ENCODE results near the gene ELOVL6. TPM values are rescaled to one million over a fixed set of nuclear protein-coding genes. Genes with fewer than 3 reads are reported as not detected.
"Not testable (repeated sequence)": the region's sequence is repeated elsewhere in the genome, so short reads cannot be mapped to it uniquely, and the experiment has no call there.

Gene ELOVL6
- total RNA-seq, 1 donor, result 3.8 TPM

DNA sequence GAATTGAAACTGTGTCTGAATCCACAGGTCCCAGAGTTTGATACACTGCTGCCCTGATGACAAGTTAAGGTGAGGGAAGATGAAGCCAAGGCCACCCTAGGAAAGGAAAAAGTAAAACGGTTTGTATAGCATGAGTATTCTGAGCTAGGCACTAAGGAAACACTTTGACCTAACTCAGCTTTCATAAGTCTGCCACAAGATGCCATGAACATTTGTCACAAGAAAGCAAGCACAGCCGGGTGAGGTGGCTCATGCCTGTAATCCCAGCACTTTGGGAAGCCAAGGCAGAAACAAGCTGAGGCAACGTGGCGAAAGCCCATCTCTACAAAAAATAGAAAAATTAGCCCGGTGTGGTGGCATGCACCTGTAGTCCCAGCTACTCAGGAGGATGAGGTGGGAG lies 34.2 kb downstream of the ELOVL6 start:
- no peak for DNase-seq (ENCODE audit: low read depth in 2 of 3, low spot score in 2 of 3)

DNA sequence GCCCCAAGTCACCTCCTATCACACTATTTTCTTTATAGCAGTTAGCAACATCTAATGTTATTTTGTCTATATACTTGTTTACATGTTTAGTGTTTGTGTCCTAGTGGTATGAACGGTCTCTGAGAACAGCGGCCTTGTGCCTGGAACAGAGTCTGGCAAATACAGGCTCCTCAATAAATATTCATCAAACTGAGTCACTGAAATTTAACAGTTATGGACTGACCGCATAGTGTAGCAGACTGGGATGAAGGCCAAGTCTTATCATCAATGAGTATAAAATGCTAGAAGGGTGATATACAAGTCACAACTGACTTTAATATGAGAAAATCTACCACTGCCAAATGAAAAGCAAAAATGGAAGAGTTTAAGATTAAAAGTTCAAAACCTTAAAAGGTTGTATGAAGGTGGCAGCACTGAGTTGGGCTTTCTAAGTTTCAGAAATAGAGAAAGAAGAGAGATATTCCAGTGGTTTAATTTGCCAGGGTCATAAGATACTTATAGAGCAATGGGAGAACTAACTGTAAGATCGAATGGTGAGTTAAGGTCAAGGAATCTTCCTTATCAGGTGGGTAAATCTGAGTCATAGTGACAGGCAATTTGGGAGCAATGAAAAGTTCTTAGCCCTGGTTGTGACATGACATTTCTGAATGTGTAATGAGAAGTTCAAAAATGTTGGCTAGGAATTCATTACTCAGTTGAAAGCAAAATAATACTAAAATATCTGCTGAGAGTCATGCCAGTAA lies 34.9 kb downstream of the ELOVL6 start:
- DNase-seq (ENCODE audit: low read depth in 2 of 3, low spot score in 2 of 3), result no peak

- no peak for DNase-seq (ENCODE audit: low read depth in 2 of 3, low spot score in 2 of 3)
Observed at GRCh38 chr4:110160618-110161017, 37.8 kb downstream of the ELOVL6 start.

DNA sequence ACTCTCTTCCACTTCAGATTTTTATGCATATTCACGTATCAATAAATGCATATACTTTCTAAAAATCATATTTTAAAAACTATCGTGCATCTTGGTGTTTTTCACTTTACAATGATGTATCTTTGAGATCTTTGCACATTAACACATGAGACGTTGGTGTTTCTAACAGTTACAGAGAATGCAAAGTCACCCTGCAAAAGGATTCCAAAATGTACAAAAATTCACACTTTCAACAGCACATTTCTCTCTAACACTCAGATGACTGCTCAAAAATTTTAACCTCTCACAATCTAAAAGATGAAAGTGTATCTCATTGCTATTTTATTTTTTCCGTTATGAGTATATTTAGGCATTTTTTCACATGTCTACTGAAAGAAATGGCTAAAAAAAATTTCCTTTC lies 38.9 kb downstream of the ELOVL6 start:
- DNase-seq (ENCODE audit: low read depth in 2 of 3, low spot score in 2 of 3), result peak in 1 of 3 donors; percentile 4

DNA sequence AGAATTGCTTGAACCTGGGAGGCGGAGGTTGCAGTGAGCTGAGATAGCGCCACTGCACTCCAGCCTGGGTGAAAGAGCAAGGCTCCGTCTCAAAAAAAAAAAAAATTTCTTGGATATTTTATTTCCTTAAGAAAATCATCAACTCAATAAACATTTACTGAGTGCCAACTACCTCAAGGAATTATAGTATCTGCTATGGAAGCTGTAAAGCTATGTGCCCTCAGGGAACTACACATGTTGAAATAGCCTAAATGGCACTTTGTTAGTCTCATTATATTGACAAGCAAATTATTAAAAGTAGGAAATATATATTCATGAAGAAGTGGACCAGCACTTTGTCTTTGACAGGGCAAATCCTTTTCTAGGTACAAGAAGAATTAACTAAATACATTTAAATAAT lies 40.8 kb downstream of the ELOVL6 start:
- DNase-seq (ENCODE audit: low read depth in 2 of 3, low spot score in 2 of 3), result no peak

- DNase-seq (ENCODE audit: low read depth in 2 of 3, low spot score in 2 of 3), result not testable (repeated sequence)
Observed at GRCh38 chr4:110157166-110157565, 41.2 kb downstream of the ELOVL6 start.

GRCh38 chr4:110156442-110156841 lies 42.0 kb downstream of the ELOVL6 start:
- DNase-seq (ENCODE audit: low read depth in 2 of 3, low spot score in 2 of 3), result no peak

GRCh38 chr4:110155654-110156053 lies 42.8 kb downstream of the ELOVL6 start:
- no peak for DNase-seq (ENCODE audit: low read depth in 2 of 3, low spot score in 2 of 3)

DNA sequence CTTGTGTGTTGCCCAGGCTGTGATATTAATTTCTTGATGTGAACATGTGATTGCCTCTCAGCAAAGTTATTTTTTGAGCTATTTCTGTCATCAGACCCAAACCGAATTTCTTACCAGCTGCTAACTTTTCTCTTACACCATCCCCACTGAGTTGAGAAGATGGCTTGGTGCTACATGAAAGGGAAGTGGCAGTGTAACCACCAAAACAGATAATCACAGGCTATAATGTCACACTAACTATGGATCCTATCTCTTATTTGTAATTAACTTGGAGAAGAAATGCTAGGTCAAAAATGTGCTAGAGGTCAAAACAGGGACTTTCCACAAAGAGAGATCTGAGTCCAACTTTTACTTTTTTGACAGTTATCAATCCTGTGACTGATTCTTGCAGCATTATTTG lies 43.8 kb downstream of the ELOVL6 start:
- DNase-seq (ENCODE audit: low read depth in 2 of 3, low spot score in 2 of 3), result no peak

DNA sequence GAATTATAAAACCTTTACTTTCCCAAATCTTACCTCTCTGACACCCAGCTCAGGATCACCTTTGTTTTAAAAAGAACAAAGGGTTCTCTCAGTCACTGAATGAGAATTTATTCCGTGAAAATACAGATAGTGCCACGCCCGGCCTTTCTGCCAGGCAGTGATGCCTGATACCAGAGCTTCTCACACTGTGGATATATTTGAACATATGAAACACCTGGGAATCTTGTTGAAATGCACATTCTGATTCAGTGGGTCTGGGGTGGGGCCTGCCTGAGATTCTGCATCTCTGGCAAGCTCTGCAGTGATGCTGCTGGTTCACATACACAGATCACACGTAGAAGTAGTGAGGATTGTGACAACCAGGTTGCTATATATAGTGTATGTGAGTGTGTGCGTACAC lies 46.0 kb downstream of the ELOVL6 start:
- no peak for DNase-seq (ENCODE audit: low read depth in 2 of 3, low spot score in 2 of 3)

DNA sequence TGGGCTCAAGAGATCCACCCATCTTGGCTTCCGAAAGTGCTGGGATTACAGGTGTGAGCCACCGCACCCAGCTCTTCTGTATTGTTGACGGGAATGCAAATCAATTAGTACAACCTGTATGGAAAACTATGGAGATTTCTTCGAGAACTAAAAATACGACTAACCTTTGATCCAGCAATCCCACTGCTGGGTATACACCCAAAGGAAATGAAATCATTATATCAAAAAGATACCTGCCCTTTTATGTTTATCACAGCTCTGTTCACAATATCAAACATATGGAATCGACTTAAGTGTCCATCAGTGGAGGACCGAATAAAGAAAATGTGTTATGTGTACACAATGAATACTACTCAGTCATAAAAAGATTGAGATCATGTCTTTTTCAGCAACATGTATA lies 49.3 kb downstream of the ELOVL6 start:
- no peak for DNase-seq (ENCODE audit: low read depth in 2 of 3, low spot score in 2 of 3)

DNA sequence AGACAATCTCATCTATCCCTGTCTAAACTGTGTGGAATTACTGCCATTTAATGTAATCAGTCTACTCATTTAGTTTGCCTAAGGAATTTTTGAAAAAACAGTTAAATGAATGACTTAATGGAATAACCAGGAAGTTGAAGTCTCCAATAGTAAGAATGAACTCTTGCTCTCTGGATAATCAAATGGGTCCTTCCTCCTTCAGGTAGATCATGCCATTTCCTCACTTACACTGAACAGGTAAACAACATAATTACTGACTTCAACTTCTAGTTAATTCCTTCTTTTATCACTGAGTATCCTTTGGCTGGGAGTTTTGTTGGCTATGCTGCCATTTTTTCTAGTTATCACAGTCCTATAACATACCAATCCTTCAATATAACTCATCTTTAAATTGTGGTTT lies 56.0 kb downstream of the ELOVL6 start:
- DNase-seq (ENCODE audit: low read depth in 2 of 3, low spot score in 2 of 3), result no peak

DNA sequence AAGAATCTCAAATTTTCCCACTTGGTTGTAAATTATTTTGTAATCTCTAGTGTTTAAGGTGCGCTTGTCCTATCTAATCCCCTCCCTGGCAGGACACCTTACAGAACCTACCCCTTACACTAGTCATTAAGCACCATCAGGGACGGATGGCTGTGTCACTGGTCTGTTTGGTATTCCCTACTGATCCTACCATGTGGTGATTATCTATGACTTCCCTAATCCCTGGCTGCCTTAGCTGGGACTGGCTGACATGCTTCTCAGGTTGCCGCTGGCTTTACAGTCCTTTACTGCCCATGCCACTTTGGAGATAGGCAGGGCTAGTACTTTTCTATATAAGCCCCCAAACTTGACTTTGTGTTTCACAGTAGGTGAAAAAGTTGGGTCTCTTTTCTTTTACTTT lies 58.6 kb downstream of the ELOVL6 start:
- no peak for DNase-seq (ENCODE audit: low read depth in 2 of 3, low spot score in 2 of 3)

GRCh38 chr4:110139111-110139510 lies 59.3 kb downstream of the ELOVL6 start:
- DNase-seq (ENCODE audit: low read depth in 2 of 3, low spot score in 2 of 3), result no peak

DNA sequence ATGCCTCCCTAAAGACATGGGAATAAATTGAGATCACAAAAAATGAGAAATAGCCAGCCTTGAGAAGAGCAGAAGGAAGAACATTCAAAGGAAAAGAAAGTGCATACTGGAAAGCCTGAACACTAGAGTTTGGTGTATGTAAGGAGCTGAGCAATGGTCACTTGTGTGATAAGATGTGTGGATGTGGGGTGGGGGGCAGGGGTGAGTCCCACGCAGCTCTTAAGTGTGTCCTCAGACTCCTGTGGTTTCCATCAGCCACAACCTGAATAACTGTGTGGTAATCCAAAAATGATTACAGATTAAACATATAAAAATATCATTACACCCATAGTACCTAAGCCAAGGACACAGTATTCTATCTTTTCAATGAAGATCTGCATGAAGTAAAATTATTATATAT lies 59.9 kb downstream of the ELOVL6 start:
- DNase-seq (ENCODE audit: low read depth in 2 of 3, low spot score in 2 of 3), result no peak

GRCh38 chr4:110137829-110138228 lies 60.6 kb downstream of the ELOVL6 start:
- DNase-seq (ENCODE audit: low read depth in 2 of 3, low spot score in 2 of 3), result no peak

- no peak for DNase-seq (ENCODE audit: low read depth in 2 of 3, low spot score in 2 of 3)
Observed at GRCh38 chr4:110135523-110135922, 62.9 kb downstream of the ELOVL6 start.

- DNase-seq (ENCODE audit: low read depth in 2 of 3, low spot score in 2 of 3), result no peak
Observed at GRCh38 chr4:110135076-110135475, 63.3 kb downstream of the ELOVL6 start.

DNA sequence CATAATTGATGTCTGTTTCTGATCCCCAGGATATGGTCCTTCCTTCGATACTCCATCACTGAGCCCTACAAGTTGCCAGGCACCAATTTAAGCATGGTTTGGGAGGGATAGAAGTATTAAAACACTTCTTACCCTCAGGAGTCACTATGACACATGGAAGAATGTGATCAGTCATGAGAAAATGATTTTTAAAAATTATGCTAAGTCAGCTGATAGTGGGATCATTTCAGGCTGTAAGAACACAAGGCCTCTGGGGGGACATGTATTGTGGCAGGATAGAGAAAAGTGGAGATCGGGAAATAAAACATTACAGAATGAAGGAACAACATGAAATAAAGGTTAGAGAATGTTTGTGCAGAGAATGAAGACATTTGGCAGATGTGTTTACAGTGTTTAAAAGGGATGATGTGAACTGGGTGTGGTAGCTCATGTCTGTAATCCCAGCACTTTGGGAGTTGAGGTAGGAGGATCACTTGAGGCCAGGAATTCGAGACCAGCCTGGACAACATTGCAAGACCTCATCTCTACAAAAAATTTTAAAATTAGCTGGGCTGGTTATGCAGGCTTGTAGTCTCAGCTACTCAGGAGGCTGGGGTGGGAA lies 64.0 kb downstream of the ELOVL6 start:
- no peak for DNase-seq (ENCODE audit: low read depth in 2 of 3, low spot score in 2 of 3)

DNA sequence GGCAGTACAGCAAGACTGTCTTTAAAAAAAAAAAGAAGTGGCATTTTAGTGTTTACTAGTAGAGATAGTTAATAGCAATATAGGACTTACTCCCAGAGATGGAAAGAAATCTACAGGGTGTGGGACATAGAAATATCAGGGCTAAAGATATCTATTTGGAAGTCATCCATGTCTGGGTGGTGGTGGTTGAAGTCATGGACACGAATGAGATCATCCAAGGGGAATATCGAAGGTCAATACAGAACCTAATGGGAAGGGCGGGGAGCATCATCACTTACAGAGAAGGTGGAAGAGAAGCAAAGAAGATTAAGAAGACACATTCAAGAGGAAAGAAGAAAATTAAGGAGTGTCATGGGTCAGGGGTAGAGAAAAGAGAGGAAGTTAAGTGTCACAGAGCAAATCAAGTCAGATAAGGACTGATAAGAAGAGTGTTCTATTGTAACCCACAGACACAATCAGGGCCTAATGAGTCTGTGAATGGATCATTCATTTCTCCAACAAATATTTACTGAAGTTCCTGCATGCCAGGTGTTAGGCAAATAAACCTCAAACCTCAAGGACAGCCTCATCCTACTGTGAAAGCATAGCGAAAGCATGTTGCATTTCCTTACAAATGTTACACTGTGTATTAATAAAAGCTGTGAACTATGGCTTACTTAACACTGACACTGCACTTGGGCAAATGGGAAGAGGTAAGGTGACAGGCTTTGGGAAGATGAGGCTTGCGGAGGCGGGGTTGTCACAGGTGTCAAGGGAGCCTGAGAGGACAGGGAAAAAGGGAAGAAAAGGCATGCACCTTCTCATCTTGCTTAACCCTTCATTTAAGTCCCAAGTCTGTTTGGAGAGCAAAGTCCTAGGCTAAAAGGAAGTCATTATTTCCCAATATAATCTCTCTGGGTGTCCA lies 65.3 kb downstream of the ELOVL6 start:
- DNase-seq (ENCODE audit: low read depth in 2 of 3, low spot score in 2 of 3), result no peak

DNA sequence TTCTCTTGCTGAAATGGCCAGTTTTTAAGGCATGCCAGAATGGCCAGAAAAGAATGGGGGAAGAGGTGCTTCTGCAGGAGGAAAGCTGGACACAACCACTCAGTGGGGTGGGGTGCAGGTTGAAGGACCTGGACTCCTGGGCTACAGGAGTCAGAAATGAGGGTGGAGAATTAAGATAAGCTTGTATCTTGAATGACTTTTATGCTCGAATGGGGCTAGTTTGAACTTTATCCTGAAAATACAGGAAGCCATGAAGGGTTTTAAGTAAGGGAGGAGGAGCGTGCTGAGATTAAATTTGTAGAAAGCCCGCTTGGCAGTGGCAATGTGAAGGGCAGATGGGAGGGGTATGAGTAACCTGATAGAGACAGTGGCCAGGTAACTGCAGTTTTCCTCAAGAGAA lies 66.5 kb downstream of the ELOVL6 start:
- no peak for DNase-seq (ENCODE audit: low read depth in 2 of 3, low spot score in 2 of 3)
